ENCODE measurements around the gene CCDC73. TPM values are rescaled to one million over a fixed set of nuclear protein-coding genes. Genes with fewer than 3 reads are reported as not detected.
"Not testable (repeated sequence)": the region's sequence is repeated elsewhere in the genome, so short reads cannot be mapped to it uniquely, and the experiment has no call there.

CCDC73 gene
- total and polyA plus RNA-seq, 11 donors: 0.01 TPM; not detected in 10

- WGBS, 4 donors: 60 to 69% (median 62%) methylated on average over 1 of the region's 1 CpG
- DNase-seq (no peak), ATAC-seq (no peak)
- no peaks in the 10 kb centered on the region for H3K9me3 ChIP-seq
- peaks cover 0 to 25% (median 0%) of the 10 kb centered on the region in 9 donors for H3K27me3 ChIP-seq
- no peaks in the 10 kb centered on the region for H3K36me3 ChIP-seq
- no peak overlapping the region for H3K4me3 ChIP-seq
- H3K4me1 ChIP-seq: peaks cover 0 to 7% (median 0%) of the 10 kb centered on the region in 12 donors
- intact Hi-C loops (cut with DNase I): loop anchor here (5.0 to 10.0 kb wide), 7 partner anchors 76 to 469 kb away; partner anchors contain the start of gene EIF3M (in 1 of the 10)
- TF ChIP-seq POLR2A (IDR thresholded peaks at IDR 0.05): no peak
- no peak for TF ChIP-seq CTCF (IDR thresholded peaks at IDR 0.05)
- H3K27ac ChIP-seq: no peak overlapping the region
These were observed 3.5 kb downstream of the CCDC73 start for GRCh38 chr11:32790916-32791315.

- DNase-seq: no peak
- TF ChIP-seq CTCF (IDR thresholded peaks at IDR 0.05) (no peak), POLR2A (IDR thresholded peaks at IDR 0.05) (no peak)
- no peaks in the 10 kb centered on the region for H3K36me3 ChIP-seq
- no peak overlapping the region for H3K27ac ChIP-seq
- H3K4me3 ChIP-seq: no peak overlapping the region
- no peaks in the 10 kb centered on the region for H3K4me1 ChIP-seq
- intact Hi-C loops (cut with DNase I): no loop called here
- H3K27me3 ChIP-seq: peaks cover 0 to 13% (median 0%) of the 10 kb centered on the region in 9 donors
- H3K9me3 ChIP-seq: no peaks in the 10 kb centered on the region
- ATAC-seq: no peak
These were observed 7.7 kb downstream of the CCDC73 start for GRCh38 chr11:32786811-32787210.

GRCh38 chr11:32785262-32785661 is 9.2 kb downstream of the CCDC73 start:
- DNase-seq (no peak), ATAC-seq (no peak)
- Histone ChIP-seq H3K27ac (no peak overlapping the region), H3K4me1 (no peaks in the 10 kb centered on the region), H3K9me3 (no peaks in the 10 kb centered on the region), H3K4me3 (no peak overlapping the region), H3K36me3 (no peaks in the 10 kb centered on the region), H3K27me3 (peaks cover 0 to 17% (median 0%) of the 10 kb centered on the region in 9 donors)
- TF ChIP-seq POLR2A (IDR thresholded peaks at IDR 0.05) (no peak), CTCF (IDR thresholded peaks at IDR 0.05) (no peak)
- intact Hi-C loops (cut with DNase I): no loop called here
- WGBS, 4 donors: 90 to 94% (median 93%) methylated on average over 3 of the region's 3 CpGs

- DNase-seq: no peak
- intact Hi-C loops (cut with DNase I): no loop called here
- Histone ChIP-seq H3K36me3 (no peaks in the 10 kb centered on the region), H3K4me3 (no peak overlapping the region), H3K27me3 (peaks cover 0 to 4% (median 0%) of the 10 kb centered on the region in 9 donors), H3K9me3 (no peaks in the 10 kb centered on the region), H3K4me1 (no peaks in the 10 kb centered on the region), H3K27ac (no peak overlapping the region)
- no peak for ATAC-seq
- 66 to 82% (median 74%) methylated on average over 5 of the region's 5 CpGs for WGBS, 4 donors
- TF ChIP-seq CTCF (IDR thresholded peaks at IDR 0.05) (no peak), POLR2A (IDR thresholded peaks at IDR 0.05) (no peak)
These were observed 12.7 kb downstream of the CCDC73 start for GRCh38 chr11:32781721-32782120.

- H3K4me3 ChIP-seq; H3K27ac ChIP-seq; H3K9me3 ChIP-seq; DNase-seq; H3K36me3 ChIP-seq; H3K4me1 ChIP-seq; intact Hi-C loops (cut with DNase I); H3K27me3 ChIP-seq; ATAC-seq: not testable (repeated sequence)
- 78 to 96% (median 92%) methylated on average over 2 of the region's 2 CpGs for WGBS, 4 donors
These were observed 13.6 kb downstream of the CCDC73 start for GRCh38 chr11:32780839-32781238.
